Right cardiac atrium (tissue), 5 donors: ENCODE data around the gene PSMD12. TPM values are rescaled to one million over a fixed set of nuclear protein-coding genes. Genes with fewer than 3 reads are reported as not detected.

Experiments used
- ATAC-seq, 2 donors: fragments of 200-7000 bp; cut with Tn5 transposase; one replicate each; pipeline versions ENCODE4 v1.8.0 to v1.9.1; 2020; ENCODE audit warnings: moderate library complexity in 2 of 2, mild to moderate bottlenecking in 1 of 2
- DNase-seq, 3 donors: peaks; one replicate each; pipeline ENCODE4 v3.0.0-alpha.2; 2020
- H3K27ac ChIP-seq: one replicate; pipeline ENCODE4 v1.5.1; 2013; ENCODE audit warnings: mild to moderate bottlenecking, low read length, control low read depth, moderate library complexity
- H3K27me3 ChIP-seq: one replicate; pipeline ENCODE4 v1.6.1; 2013; ENCODE audit not compliant: control insufficient read depth, insufficient read depth
- H3K4me1 ChIP-seq: one replicate; pipeline ENCODE4 v1.6.1; 2013; ENCODE audit warnings: low read length; ENCODE audit not compliant: control insufficient read depth, insufficient read depth
- H3K4me3 ChIP-seq: one replicate; pipeline ENCODE4 v1.5.1; 2013; ENCODE audit warnings: low read length, control low read depth
- H3K9me3 ChIP-seq: one replicate; pipeline ENCODE4 v1.6.1; 2013; ENCODE audit warnings: low read length; ENCODE audit not compliant: control insufficient read depth
- WGBS: extraction: QIAGEN DNeasy Blood & Tissue Kit; methylation state at CpG from one replicate; pipeline ENCODE4 v1.1.7; 2013; 5-methylcytosine and 5-hydroxymethylcytosine counted together
- intact Hi-C, 4 donors: fragments of 100-400 bp; cut with DNase I; formaldehyde crosslinking; loops; one replicate each; pipeline versions ENCODE4 v1.11.0 to v1.14.0; 2022 to 2023
- polyA plus RNA-seq: library from polyadenylated mRNA; stranded (reverse); fragments of 200-250 nt; gene quantifications from one replicate; pipeline ENCODE4 v1.2.3, GENCODE V29; 2013
- total RNA-seq, 4 donors: library from RNA; stranded (reverse); fragmentation: NEBNext Ultra II Directional; extraction: Animal tissue kit (Norgen Biotek cat#: 25700); gene quantifications; one replicate each; pipeline ENCODE4 v1.2.1, GENCODE V29; 2021
- donor health status: healthy with polysubstance abuse.
- donor health status: DM: no; HTN: yes; CAD: no.
- donor health status: DM: no; HTN: no; CAD: no.
- donor health status: DM: no; HTN: yes; CAD: no; lungs with severe emphysema.
- donor health status: DM: yes; HTN: yes; CAD: no.

The PSMD12 gene
- total and polyA plus RNA-seq, 5 donors = 26.7 to 59.5 (median 49.6) TPM

DNA sequence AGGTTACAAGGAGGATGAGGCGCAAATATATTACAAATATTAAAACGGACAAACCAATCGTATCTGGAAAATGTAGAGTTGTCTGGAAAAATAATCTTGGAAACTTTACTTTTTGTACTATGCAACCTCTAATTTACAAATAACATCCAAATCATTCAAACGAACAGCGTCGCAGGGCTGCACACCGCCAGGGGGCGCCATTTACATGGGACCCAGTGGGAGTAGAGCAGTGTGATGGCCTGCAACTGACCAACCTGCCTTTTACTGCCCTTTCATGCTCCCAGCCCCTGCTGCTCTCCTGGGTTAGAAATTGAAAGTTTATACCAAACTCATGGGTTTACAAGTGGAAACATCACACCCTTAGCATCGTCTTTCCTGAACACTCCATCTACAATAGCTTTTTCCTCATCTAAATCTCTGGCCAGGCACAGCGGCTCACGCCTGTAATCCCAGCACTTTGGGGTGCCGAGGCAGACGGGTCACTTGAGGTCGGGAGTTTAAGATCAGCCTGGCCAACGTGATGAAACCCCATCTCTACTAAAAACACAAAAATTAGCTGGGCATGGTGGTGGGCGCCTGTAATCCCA lies 20.7 kb upstream of the PSMD12 start:
- Histone ChIP-seq H3K27me3 (no peaks in the 10 kb centered on the region), H3K9me3 (no peaks in the 10 kb centered on the region), H3K4me1 (peaks cover 9% of the 10 kb centered on the region), H3K4me3 (no peak overlapping the region), H3K27ac (no peak overlapping the region)
- WGBS = 73% methylated on average over 16 of the region's 16 CpGs
- ATAC-seq = no peak
- intact Hi-C loops = no loop called here
- peak; percentile 41 to 75 (median 74) for DNase-seq

DNA sequence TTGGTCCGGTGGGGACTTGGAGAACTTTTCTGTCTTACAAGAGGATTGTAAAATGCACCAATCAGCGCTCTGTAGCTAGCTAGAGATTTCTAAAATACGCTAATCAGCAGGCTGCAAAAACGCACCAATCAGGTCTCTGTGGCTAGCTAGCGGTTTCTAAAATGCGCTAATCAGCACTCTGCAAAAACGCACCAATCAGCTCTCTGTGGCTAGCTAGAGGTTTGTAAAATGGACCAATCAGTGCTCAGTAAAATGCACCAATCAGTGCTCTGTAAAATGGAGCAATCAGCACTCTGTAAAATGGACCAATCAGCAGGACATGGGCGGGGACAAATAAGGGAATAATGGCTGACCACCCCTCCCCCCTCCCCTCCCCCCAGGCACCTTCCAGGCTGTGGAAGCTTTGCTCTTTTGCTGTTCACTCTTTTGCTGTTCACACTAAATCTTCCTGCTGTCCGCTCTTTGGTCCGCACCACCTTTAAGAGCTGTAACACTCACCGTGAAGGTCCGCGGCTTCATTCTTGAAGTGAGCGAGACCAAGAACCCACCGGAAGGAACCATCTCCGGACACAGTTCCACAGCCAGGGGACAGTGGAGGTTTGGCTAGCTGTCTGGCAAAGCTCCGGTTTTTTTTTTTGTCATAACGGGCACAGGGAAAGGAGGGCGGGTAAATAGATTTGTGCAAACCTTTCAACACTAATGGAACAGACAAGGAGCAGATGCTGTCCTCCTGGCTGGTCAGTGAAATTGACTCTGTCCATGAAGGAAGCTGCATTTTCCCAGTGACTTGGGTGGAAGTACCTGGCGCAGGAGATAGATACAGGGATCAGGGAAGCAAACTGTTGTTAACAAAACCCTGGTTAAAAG lies 19.0 kb upstream of the PSMD12 start:
- Histone ChIP-seq H3K27me3 (no peaks in the 10 kb centered on the region), H3K9me3 (no peaks in the 10 kb centered on the region), H3K27ac (no peak overlapping the region), H3K4me3 (no peak overlapping the region), H3K4me1 (peaks cover 4% of the 10 kb centered on the region)
- intact Hi-C loops = no loop called here
- ATAC-seq = no peak
- no peak for DNase-seq
- 79% methylated on average over 20 of the region's 20 CpGs for WGBS

DNA sequence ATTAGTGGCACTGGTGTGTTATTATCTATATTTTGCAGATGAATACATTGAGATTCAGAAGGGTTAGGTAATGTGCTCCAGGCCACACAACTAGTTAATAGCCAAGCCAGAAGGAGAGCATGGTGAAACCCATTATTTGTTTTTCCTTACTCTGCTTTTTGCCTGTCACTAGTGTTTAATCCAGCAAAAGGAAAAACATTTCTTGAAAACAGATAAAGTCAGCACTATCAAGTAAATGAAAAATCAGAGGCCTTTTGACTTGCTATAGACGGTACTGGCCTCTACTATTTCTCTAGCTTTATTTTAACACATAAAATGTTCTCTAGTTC lies 15.5 kb upstream of the PSMD12 start:
- DNase-seq (no peak), ATAC-seq (no peak)
- no peaks in the 10 kb centered on the region for H3K9me3 ChIP-seq
- WGBS = 46% methylated on average over 1 of the region's 1 CpG
- H3K27ac ChIP-seq = no peak overlapping the region
- peaks cover 2% of the 10 kb centered on the region for H3K4me1 ChIP-seq
- no peak overlapping the region for H3K4me3 ChIP-seq
- no peaks in the 10 kb centered on the region for H3K27me3 ChIP-seq
- intact Hi-C loops = loop anchor here in 2 of 4 donors (2.0 to 5.0 kb wide), 2 partner anchors 303 to 305 kb away; no protein-coding TSS in a partner anchor

DNA sequence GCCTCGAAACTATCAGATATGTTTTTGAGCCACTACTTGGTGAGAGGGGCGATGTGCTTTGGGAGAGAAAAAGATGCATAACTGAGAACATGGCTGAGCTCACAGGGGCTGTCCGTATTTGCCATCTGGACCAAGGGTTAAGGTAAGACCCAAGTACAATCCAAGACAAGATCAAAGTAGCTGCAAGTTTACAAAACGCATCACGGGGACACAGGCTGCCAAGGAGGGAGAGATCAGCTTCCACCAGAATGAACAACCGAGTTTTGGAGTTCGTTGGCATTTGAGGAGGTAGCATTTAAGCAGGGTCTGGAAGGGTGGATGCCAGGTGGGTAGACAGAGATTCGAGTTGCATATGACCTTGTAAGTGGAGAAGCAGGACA lies 12.9 kb upstream of the PSMD12 start:
- H3K4me1 ChIP-seq = peaks cover 2% of the 10 kb centered on the region
- WGBS = 62% methylated on average over 8 of the region's 8 CpGs

DNA sequence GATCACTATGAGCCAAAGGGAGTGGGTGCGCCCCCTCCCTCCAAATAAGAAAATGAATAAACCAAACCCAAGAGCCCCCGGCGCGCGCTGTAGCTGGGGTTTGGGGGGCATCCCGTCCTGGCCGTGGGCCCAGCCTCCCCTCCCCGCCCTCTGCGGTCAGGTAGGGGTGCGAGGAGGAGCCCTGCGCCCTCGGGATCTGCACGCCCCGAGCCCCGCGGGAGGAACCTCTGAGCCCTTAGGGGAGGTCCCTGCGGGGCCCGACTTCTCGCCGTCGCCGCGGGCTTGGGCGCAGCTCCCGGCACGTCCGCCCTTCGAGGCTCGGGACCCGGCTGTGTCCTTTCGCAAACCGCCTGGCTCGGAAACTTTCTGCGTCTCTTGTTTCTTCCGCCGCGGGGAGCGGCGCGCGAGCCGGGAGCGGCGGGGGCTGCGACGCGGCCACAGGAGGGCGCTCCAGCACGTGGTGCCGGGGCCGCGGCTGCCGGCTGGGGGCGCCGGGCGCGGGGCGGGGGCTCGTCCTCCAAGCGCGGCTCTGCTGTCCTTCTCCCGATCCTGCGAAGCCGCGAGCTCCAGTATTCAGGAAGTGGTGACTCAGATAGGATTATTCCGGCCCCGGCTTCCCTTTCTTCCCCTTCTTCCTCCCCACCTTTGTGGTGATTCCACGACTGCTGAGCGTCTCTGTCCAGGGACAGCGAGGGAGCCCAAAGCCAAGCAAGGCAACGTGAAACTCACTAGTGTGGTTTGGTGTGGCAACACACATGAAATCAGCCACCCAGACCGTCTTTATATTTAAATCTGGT lies 12.3 kb upstream of the PSMD12 start:
- DNase-seq (peak; percentile 84 to 92 (median 92)), ATAC-seq (peak; percentile 42 to 59)
- Histone ChIP-seq H3K9me3 (no peaks in the 10 kb centered on the region), H3K27ac (peak overlapping the region; percentile 80), H3K4me1 (peaks cover 2% of the 10 kb centered on the region), H3K4me3 (peak overlapping the region; percentile 90), H3K27me3 (no peaks in the 10 kb centered on the region)
- WGBS = under 1% methylated on average over 72 of the region's 72 CpGs
- intact Hi-C loops = loop anchor here (2.0 to 10.0 kb wide), 7 partner anchors 96 to 310 kb away; no protein-coding TSS in a partner anchor

More for the DNA sequence above, 12.9 kb upstream of the PSMD12 start:
- DNase-seq = no peak
- Histone ChIP-seq H3K4me3 (peak overlapping the region; percentile 90), H3K27me3 (no peaks in the 10 kb centered on the region), H3K9me3 (no peaks in the 10 kb centered on the region), H3K27ac (peak overlapping the region; percentile 71)
- no peak for ATAC-seq
- intact Hi-C loops = loop anchor here (2.0 to 10.0 kb wide), 7 partner anchors 96 to 310 kb away; no protein-coding TSS in a partner anchor

DNA sequence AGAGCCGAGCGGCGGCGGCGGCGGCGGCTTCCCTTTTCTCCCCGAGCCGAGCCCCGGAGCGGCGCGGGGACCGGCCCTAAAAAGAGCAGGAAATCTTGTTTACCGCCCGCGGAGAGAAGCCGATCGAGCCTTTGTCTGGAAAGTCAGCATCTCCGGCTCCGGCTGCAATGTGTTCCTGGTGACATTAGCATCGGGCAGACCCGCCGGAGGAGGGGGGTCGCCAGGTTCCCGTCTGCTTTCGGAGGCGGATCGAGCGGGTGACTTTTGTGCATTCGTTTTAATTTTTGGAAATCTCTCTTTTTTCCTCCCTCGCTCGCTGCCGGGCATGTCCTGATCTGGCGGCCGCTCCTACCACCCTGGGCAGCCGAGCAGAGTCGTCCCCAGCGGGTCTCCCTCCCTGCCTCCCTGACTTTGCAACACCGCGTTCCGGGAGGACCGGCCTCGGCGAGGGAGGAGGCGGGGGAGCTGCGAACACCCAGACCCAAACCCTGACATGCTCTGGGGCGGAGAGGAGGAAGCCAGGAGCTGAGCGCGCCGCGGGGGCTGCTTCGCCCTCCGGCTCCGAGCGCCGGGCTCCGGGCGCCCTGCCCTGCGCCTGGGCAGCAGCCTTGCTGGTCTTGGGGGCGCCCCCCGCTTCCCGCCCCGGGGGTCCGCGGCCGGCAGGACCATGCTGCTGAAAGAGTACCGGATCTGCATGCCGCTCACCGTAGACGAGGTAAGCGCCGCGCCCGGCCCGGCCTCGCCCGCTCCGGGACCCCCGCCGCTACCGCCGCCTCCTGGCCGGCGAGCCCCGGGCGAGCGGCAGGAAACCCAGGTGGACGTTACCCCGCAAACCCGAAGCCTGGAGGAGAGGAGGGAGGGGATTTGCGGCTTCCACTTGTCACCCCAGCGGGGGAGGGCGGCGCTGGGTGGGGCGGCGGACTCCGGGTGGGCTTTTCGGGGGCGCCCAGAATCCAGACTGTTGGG lies 11.4 kb upstream of the PSMD12 start:
- intact Hi-C loops = loop anchor here (2.0 to 10.0 kb wide), 7 partner anchors 97 to 311 kb away; no protein-coding TSS in a partner anchor
- peak; percentile 55 to 83 (median 81) for DNase-seq
- WGBS = under 1% methylated on average over 100 of the region's 100 CpGs
- Histone ChIP-seq H3K27me3 (no peaks in the 10 kb centered on the region), H3K9me3 (no peaks in the 10 kb centered on the region), H3K4me3 (peak overlapping the region; percentile 90), H3K4me1 (peaks cover 2% of the 10 kb centered on the region), H3K27ac (peak overlapping the region; percentile 80)
- ATAC-seq = peak; percentile 19 to 37

DNA sequence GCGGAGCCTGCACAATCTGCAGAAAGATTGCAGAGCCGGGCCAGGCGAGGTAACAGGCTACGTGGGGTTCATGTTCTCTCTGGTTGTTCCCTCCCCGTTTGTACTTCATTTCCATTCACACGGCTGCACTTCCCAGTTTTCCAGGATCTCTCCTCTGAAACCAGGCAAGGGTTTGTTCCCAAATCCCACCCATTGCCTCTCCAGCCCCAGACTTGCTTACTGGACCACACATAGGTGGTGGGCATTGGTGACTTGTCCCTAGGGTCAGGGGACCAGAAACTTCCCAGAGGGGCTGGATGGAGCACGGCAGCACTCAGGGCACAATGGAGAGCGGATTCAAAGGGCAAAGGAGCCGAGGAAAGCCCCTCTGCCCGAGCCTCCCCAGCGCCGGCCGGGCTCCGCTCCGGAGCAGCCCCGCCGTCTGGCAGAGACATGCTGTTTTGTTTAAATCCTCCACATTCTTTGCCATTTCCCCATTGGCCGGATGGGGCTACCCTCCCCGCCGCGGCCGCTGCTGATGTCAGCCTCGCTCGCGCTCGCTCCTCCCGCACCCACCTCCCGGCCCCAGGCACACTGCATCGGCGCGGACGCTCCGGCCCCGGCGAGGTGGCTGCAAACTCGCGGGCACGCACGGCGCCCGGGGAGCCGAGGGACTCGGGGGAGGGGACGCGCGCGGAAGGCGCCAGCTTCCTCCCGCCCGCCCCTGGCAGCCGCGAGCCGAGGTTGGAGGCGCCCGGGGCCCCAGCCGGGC lies 10.5 kb upstream of the PSMD12 start, which contains the start of gene PITPNC1:
TSS of gene PITPNC1 (plus strand) at position 545 of the 751 bp plus-strand sequence.
- H3K4me1 ChIP-seq = peaks cover 2% of the 10 kb centered on the region
- under 1% methylated on average over 56 of the region's 56 CpGs for WGBS

DNA sequence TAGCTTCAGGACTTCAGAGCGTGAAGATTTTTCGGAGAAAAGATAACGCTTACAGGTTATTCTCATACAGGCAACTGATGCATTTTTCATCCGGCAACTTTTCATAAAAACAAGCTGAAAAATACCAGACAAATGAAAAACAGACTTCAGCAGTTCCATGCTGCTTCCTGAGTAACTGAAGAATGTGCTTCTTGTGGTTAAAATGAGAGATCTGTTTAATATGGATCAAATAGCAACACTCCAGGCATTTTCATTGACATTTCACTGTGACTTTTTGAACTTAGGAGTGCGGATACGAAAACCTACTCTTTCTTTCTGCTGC lies 10.0 kb upstream of the PSMD12 start:
- intact Hi-C loops = loop anchor here (5.0 to 10.0 kb wide), 5 partner anchors 101 to 258 kb away; no protein-coding TSS in a partner anchor

More for the DNA sequence above, 10.5 kb upstream of the PSMD12 start, which contains the start of gene PITPNC1:
- H3K27me3 ChIP-seq = no peaks in the 10 kb centered on the region
- peak within 1 kb of the TSS; percentile 80 for H3K27ac ChIP-seq
- DNase-seq = peak; percentile 89 to 95 (median 95)
- peak; percentile 85 to 93 for ATAC-seq
- intact Hi-C loops = loop anchor here (5.0 to 10.0 kb wide), 5 partner anchors 100 to 258 kb away; no protein-coding TSS in a partner anchor
- H3K9me3 ChIP-seq = no peaks in the 10 kb centered on the region
- peak within 1 kb of the TSS; percentile 90 for H3K4me3 ChIP-seq

DNA sequence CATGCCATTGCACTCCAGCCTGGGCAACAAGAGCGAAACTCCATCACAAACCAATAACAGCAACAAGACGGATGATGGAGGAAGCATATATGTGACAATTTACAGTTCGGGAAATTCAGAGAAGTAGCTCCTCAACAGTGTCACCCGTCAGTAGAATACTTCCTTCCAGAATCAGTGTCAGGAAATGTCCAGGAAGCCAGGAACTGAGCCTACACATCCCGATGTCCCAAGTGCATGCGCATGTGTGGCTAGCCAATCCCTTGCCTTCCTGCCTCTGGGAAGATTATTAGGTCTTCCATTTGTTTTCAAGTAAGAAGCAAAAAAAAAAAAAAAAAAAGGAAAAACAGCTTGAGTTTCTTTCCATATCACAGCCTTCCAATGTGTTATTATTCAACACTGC lies 9.3 kb upstream of the PSMD12 start:
- no peak for ATAC-seq
- Histone ChIP-seq H3K4me1 (peaks cover 2% of the 10 kb centered on the region), H3K4me3 (no peak overlapping the region), H3K27ac (no peak overlapping the region), H3K27me3 (no peaks in the 10 kb centered on the region), H3K9me3 (no peaks in the 10 kb centered on the region)
- 52% methylated on average over 6 of the region's 6 CpGs for WGBS
- DNase-seq = no peak
- intact Hi-C loops = loop anchor here (2.0 to 10.0 kb wide), 6 partner anchors 102 to 313 kb away; no protein-coding TSS in a partner anchor

More for the DNA sequence above, 10.0 kb upstream of the PSMD12 start:
- Histone ChIP-seq H3K4me1 (peaks cover 2% of the 10 kb centered on the region), H3K27me3 (no peaks in the 10 kb centered on the region), H3K27ac (peak overlapping the region; percentile 80), H3K4me3 (peak overlapping the region; percentile 90), H3K9me3 (no peaks in the 10 kb centered on the region)
- DNase-seq = no peak
- ATAC-seq = no peak
- WGBS = 22% methylated on average over 6 of the region's 6 CpGs
